Measurements from ENCODE around the gene SLC2A13.
"Not testable (repeated sequence)": the region's sequence is repeated elsewhere in the genome, so short reads cannot be mapped to it uniquely, and the experiment has no call there.

Gene SLC2A13

GRCh38 chr12:40039598-40039997, 66.3 kb downstream of the SLC2A13 start:
- no peak for DNase-seq

GRCh38 chr12:40038619-40039018, 67.3 kb downstream of the SLC2A13 start:
- no peak for DNase-seq

DNA sequence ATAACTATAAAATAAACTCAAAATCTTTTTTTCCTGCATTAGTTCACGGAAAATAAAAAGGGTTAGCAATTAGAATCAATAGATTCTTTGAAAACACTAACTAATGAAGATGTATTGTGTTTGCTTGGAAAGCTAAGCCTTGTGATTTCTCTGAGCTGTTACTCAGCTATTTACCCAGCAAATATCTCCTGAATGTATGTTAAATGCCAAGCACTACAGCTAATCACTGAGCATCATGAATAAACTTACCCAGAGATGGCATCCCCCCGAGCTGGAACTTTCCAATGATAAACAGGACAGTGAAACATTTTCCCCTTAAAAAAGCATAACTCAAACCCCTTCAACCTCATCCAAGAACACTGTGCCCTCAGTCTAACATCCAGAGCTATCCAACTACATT, 71.2 kb downstream of the SLC2A13 start:
- DNase-seq = no peak

DNA sequence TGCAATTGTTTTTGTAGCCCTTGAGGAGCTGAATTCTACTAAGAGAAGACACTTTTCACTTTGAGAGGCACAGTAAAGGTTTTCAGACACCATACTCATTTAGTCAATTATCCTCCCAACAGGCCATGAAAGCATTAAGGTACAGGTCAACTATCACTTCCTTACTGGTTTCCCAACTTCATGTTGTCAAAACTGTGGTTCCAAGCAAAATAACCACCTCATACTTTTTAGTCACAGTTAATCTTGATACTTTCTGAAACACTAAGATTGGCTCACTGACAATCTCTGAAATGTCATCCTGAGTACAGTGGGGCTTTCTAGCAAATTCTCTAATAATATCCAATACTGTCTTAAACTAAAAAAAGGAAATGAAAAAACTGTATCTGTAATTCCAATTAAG, 71.7 kb downstream of the SLC2A13 start:
- no peak for DNase-seq

- no peak for DNase-seq
Observed at GRCh38 chr12:40033242-40033630, 72.6 kb downstream of the SLC2A13 start.

- DNase-seq = no peak
Observed at GRCh38 chr12:40032433-40033241, 73.2 kb downstream of the SLC2A13 start.

GRCh38 chr12:40031965-40032364, 73.9 kb downstream of the SLC2A13 start:
- DNase-seq = no peak

- not testable (repeated sequence) for DNase-seq
Observed at GRCh38 chr12:40030970-40031369, 74.9 kb downstream of the SLC2A13 start.

DNA sequence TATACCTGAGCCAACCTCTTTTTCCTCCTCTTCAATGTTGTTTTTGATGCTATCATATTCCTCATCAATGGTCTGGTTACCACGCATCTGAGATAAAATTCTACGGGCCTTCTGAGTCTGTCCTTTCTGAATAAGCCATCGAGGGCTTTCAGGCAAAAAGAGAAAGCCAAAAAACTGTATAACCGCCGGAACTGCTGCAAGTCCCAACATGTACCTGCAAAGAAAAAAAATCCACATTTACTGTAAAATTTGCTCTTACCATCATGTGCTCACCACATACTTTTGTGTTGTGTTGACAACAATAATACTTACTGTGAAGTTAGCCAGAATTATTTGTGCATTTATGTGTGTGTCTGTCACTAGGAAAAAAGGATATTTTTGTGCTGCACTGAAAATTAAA, 77.6 kb downstream of the SLC2A13 start:
- DNase-seq = no peak

- no peak for DNase-seq
Observed at GRCh38 chr12:40022850-40023249, 83.0 kb downstream of the SLC2A13 start.

- no peak for DNase-seq
Observed at GRCh38 chr12:40020261-40020691, 85.6 kb downstream of the SLC2A13 start.

DNA sequence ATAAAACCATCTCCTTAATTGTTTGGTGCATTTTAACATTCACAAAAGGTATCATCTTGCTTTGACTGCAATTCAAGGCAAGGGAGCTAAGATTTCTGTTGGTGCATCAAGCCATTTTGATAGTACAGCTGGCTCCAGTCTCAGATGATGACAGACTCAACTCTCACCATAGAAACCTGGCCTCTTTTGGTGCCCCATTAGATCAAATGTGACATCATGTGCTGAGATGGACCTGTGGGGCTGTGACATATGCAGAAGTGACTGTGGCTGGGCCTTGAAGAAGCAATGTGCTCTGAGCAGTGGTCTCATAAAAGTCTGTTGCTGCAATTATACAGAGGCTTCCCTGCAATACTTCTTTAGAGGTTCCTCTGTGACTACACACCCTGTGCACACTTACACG, 88.4 kb downstream of the SLC2A13 start:
- DNase-seq = no peak

GRCh38 chr12:40016980-40017379, 88.9 kb downstream of the SLC2A13 start:
- DNase-seq = no peak

DNA sequence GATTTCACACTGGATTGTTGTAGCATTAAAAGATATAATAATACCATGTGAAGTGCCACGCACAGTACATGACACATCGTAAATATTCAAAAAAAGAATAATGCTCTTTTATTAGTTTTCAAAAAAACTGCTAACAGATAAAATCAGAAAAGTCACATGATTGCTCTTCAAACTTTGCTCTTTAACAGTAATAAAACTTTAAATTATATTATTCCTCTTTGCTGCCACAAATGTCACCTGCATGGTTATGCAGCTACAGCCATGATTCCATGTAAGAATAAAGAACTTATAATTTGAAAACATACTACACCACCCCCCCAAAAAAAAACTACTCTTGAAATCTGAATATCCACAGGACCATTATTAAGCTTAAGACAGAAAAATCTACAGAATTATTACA, 90.0 kb downstream of the SLC2A13 start:
- DNase-seq = no peak

DNA sequence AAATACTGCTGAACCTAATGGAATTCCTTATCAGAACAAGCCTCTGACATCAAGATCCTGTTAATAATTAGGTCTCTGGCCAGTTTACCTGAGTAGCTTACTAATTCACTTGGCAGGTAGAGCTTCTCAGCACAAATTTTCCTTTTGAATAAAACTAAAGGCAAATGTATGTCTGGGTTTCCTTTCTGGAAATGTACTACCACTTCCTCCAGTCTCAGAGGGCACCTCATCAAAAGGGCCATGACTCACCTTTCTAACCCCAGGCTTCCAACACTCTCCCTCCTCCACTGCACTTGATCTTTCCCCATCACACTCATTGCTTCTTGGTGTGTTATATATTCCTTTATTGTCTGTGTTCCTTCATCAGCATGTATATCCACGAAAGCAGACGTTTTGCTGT, 90.5 kb downstream of the SLC2A13 start:
- no peak for DNase-seq

DNA sequence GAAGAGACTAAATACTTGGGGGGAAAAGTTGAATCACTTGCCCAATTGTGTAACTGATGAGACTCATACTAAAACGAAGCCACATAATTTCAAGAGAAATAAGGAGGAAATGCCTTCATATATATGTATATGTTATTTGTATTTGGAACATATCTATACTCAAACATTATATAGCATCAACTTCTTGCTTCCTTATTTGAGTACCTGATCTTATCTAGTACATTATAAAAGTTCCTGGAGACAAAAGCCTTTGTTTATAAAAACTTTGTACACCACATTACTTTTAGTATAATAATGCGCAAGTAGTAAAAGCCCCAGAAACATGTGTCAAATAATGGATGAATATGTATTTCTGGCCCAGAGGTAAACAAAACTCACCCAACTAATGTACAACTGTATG, 92.0 kb downstream of the SLC2A13 start:
- DNase-seq = no peak

- DNase-seq = no peak
Observed at GRCh38 chr12:40013292-40013691, 92.6 kb downstream of the SLC2A13 start.

DNA sequence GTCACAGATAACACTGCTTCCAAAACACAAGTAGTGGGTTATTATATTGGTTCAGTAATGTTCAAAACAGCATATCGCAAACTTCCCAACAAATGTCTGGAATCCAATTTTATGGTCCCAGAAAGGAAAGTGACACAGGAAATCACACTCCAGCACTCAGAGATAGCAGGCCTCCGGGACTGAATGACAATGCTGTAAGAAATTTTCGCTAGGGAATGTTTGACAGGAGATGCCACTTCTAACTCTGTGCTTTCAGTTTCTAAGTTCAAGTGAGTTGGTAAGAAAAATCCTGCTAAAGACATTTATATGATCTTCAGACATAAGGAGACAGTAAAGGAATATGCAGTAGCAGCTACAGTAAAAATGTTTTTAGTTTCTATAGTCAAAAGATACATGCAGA, 93.2 kb downstream of the SLC2A13 start:
- no peak for DNase-seq

GRCh38 chr12:40011775-40012129, 94.1 kb downstream of the SLC2A13 start:
- DNase-seq = no peak

DNA sequence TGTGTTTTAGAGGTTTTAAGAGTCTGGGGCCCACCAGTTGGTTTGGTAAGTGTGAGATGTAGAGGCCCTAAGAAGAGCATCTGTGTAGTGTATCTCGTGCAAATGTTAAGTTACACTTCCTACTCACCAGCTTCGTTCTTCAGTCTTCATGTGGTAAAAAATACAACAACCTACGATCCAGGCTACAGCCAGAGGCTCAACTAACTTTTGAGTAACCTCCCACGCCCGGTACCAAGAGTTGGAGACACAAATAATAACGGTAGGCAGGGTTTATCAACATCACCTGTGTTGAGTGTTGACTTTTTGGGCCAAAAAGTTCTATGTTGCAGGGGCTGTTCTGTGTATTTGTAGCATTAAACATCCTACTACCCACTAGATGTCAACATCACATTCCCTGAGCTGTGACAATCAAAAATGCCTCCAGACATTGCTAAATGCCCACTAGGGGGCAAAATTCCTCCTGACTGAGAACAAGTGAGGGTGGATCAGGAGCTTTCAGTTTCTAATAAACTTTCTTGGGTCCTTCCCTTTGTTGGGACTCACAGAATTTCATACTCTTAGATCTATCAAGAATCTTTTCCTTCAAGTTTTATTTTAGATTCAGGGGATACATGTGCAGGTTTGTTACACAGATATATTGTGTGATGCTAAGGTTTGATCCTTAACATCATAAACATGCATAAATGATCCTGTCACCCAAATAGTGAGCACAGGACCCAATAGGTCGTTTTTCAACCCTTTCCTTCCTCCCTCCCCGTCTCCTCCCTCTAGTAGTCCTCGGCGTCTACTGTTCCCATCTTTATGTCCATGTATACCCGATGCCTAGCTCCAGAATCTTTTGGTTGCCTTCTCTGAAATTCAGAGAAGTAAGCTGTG, 94.7 kb downstream of the SLC2A13 start:
- DNase-seq = peak in 31 of 56 donors; percentile 1 to 54 (median 24)

GRCh38 chr12:40002178-40003169, 103.4 kb downstream of the SLC2A13 start:
- DNase-seq = no peak
